ENCODE results near the gene USP32. TPM values are rescaled to one million over a fixed set of nuclear protein-coding genes. Genes with fewer than 3 reads are reported as not detected.

The USP32 gene
- total RNA-seq, 1 experiment from 2014 or later, result 103 TPM

DNA sequence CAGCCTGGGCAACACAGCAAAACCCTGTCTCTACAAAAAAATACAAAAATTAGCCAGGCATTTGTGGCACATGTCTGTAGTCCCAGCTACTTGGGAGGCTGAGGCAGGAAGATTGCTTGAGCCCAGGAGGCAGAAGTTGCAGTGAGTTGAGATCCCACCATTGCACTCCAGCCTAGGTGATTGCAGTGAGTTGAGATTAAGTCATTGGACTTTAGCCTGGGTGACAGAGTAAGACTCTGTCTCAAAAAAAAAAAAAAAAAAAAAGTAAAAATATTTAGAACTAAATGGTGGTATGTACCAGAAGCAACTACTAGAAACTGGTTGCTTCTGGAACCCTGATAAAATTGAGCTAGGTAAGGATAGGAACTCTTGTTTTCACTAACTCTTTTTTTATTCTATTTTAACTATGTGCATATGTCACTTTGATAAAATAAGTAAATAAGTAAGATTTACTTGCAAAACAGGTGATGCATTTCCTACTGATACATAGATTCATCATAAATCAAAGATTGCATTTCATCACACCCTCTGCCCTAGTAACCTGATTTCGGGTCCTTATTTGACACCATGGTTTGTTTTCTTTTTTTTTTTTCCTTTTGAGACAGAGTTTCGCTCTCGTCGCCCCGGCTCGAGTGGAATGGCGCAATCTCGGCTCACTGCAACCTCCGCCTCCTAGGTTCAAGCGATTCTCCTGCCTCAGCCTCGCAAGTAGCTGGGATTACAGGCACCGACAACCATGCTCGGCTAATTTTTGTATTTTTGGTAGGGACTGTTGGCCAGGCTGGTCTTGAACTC is 66.0 kb downstream of the USP32 start (continued):
- TF ChIP-seq NR2C2 (CRISPR knock-in tag; IDR thresholded peaks at IDR 0.05), result no peak
- no peak for TF ChIP-seq FOXK1 (CRISPR knock-in tag; IDR thresholded peaks at IDR 0.05)
- no peak for TF ChIP-seq TCF7 (CRISPR knock-in tag; IDR thresholded peaks at IDR 0.05; ENCODE audit: low read depth)
- TF ChIP-seq, protein P1, sequence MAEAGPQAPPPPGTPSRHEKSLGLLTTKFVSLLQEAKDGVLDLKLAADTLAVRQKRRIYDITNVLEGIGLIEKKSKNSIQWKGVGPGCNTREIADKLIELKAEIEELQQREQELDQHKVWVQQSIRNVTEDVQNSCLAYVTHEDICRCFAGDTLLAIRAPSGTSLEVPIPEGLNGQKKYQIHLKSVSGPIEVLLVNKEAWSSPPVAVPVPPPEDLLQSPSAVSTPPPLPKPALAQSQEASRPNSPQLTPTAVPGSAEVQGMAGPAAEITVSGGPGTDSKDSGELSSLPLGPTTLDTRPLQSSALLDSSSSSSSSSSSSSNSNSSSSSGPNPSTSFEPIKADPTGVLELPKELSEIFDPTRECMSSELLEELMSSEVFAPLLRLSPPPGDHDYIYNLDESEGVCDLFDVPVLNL (CRISPR knock-in tag; IDR thresholded peaks at IDR 0.05; ENCODE audit: borderline replicate concordance, low read depth), result no peak
- no peak for TF ChIP-seq MXD4 (CRISPR knock-in tag; IDR thresholded peaks at IDR 0.05; ENCODE audit: borderline replicate concordance)
- TF ChIP-seq, protein P2, sequence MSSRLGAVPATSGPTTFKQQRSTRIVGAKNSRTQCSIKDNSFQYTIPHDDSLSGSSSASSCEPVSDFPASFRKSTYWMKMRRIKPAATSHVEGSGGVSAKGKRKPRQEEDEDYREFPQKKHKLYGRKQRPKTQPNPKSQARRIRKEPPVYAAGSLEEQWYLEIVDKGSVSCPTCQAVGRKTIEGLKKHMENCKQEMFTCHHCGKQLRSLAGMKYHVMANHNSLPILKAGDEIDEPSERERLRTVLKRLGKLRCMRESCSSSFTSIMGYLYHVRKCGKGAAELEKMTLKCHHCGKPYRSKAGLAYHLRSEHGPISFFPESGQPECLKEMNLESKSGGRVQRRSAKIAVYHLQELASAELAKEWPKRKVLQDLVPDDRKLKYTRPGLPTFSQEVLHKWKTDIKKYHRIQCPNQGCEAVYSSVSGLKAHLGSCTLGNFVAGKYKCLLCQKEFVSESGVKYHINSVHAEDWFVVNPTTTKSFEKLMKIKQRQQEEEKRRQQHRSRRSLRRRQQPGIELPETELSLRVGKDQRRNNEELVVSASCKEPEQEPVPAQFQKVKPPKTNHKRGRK (CRISPR knock-in tag; IDR thresholded peaks at IDR 0.05; ENCODE audit: borderline replicate concordance), result no peak
- TF ChIP-seq, protein P3, sequence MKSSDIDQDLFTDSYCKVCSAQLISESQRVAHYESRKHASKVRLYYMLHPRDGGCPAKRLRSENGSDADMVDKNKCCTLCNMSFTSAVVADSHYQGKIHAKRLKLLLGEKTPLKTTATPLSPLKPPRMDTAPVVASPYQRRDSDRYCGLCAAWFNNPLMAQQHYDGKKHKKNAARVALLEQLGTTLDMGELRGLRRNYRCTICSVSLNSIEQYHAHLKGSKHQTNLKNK (CRISPR knock-in tag; IDR thresholded peaks at IDR 0.05), result no peak
- TF ChIP-seq, protein P4, sequence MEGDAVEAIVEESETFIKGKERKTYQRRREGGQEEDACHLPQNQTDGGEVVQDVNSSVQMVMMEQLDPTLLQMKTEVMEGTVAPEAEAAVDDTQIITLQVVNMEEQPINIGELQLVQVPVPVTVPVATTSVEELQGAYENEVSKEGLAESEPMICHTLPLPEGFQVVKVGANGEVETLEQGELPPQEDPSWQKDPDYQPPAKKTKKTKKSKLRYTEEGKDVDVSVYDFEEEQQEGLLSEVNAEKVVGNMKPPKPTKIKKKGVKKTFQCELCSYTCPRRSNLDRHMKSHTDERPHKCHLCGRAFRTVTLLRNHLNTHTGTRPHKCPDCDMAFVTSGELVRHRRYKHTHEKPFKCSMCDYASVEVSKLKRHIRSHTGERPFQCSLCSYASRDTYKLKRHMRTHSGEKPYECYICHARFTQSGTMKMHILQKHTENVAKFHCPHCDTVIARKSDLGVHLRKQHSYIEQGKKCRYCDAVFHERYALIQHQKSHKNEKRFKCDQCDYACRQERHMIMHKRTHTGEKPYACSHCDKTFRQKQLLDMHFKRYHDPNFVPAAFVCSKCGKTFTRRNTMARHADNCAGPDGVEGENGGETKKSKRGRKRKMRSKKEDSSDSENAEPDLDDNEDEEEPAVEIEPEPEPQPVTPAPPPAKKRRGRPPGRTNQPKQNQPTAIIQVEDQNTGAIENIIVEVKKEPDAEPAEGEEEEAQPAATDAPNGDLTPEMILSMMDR (IDR thresholded peaks at IDR 0.05), result no peak

DNA sequence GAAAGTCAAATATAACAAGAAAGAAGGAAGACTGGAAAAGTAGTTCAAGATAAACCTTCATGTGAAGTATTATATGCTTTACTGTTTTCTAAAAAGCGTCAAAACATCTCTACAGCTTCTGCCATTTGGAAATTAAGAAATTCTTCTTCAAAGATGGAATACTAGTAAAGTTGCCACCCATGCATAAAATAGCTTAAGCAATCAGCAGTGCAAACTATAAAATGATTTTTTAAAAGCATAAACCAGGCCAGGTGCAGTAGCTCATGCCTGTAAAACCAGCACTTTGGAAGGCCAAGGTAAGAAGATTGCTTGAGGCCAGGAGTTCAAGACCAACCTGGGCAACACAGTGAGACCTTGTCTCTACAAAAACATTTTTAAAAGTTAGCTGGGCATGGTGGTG is 68.2 kb downstream of the USP32 start:
- no peak overlapping the region for H3K27ac Mint-ChIP-seq
- ATAC-seq (no peak), DNase-seq (ENCODE audit: low spot score) (no peak)
- H3K36me3 Mint-ChIP-seq, result no peaks in the 10 kb centered on the region
- ChIA-PET POLR2A (no interaction called here), CTCF (no interaction called here)
- TF ChIP-seq, protein P5, sequence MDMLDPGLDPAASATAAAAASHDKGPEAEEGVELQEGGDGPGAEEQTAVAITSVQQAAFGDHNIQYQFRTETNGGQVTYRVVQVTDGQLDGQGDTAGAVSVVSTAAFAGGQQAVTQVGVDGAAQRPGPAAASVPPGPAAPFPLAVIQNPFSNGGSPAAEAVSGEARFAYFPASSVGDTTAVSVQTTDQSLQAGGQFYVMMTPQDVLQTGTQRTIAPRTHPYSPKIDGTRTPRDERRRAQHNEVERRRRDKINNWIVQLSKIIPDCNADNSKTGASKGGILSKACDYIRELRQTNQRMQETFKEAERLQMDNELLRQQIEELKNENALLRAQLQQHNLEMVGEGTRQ (CRISPR knock-in tag; IDR thresholded peaks at IDR 0.05), result no peak
- TF ChIP-seq, protein P1 (CRISPR knock-in tag; IDR thresholded peaks at IDR 0.05; ENCODE audit: borderline replicate concordance, low read depth), result no peak
- TF ChIP-seq JUN (CRISPR knock-in tag; IDR thresholded peaks at IDR 0.05), result no peak
- no peak for TF ChIP-seq NFATC4 (CRISPR knock-in tag; IDR thresholded peaks at IDR 0.05)
- TF ChIP-seq, protein P6, sequence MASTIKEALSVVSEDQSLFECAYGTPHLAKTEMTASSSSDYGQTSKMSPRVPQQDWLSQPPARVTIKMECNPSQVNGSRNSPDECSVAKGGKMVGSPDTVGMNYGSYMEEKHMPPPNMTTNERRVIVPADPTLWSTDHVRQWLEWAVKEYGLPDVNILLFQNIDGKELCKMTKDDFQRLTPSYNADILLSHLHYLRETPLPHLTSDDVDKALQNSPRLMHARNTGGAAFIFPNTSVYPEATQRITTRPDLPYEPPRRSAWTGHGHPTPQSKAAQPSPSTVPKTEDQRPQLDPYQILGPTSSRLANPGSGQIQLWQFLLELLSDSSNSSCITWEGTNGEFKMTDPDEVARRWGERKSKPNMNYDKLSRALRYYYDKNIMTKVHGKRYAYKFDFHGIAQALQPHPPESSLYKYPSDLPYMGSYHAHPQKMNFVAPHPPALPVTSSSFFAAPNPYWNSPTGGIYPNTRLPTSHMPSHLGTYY (CRISPR knock-in tag; IDR thresholded peaks at IDR 0.05), result no peak
- no peak for TF ChIP-seq ZNF317 (CRISPR knock-in tag; IDR thresholded peaks at IDR 0.05; ENCODE audit: borderline replicate concordance, low read depth)
- TF ChIP-seq, protein P7, sequence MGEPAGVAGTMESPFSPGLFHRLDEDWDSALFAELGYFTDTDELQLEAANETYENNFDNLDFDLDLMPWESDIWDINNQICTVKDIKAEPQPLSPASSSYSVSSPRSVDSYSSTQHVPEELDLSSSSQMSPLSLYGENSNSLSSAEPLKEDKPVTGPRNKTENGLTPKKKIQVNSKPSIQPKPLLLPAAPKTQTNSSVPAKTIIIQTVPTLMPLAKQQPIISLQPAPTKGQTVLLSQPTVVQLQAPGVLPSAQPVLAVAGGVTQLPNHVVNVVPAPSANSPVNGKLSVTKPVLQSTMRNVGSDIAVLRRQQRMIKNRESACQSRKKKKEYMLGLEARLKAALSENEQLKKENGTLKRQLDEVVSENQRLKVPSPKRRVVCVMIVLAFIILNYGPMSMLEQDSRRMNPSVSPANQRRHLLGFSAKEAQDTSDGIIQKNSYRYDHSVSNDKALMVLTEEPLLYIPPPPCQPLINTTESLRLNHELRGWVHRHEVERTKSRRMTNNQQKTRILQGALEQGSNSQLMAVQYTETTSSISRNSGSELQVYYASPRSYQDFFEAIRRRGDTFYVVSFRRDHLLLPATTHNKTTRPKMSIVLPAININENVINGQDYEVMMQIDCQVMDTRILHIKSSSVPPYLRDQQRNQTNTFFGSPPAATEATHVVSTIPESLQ (CRISPR knock-in tag; IDR thresholded peaks at IDR 0.05), result no peak
- TF ChIP-seq, protein P8, sequence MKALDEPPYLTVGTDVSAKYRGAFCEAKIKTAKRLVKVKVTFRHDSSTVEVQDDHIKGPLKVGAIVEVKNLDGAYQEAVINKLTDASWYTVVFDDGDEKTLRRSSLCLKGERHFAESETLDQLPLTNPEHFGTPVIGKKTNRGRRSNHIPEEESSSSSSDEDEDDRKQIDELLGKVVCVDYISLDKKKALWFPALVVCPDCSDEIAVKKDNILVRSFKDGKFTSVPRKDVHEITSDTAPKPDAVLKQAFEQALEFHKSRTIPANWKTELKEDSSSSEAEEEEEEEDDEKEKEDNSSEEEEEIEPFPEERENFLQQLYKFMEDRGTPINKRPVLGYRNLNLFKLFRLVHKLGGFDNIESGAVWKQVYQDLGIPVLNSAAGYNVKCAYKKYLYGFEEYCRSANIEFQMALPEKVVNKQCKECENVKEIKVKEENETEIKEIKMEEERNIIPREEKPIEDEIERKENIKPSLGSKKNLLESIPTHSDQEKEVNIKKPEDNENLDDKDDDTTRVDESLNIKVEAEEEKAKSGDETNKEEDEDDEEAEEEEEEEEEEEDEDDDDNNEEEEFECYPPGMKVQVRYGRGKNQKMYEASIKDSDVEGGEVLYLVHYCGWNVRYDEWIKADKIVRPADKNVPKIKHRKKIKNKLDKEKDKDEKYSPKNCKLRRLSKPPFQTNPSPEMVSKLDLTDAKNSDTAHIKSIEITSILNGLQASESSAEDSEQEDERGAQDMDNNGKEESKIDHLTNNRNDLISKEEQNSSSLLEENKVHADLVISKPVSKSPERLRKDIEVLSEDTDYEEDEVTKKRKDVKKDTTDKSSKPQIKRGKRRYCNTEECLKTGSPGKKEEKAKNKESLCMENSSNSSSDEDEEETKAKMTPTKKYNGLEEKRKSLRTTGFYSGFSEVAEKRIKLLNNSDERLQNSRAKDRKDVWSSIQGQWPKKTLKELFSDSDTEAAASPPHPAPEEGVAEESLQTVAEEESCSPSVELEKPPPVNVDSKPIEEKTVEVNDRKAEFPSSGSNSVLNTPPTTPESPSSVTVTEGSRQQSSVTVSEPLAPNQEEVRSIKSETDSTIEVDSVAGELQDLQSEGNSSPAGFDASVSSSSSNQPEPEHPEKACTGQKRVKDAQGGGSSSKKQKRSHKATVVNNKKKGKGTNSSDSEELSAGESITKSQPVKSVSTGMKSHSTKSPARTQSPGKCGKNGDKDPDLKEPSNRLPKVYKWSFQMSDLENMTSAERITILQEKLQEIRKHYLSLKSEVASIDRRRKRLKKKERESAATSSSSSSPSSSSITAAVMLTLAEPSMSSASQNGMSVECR (CRISPR knock-in tag; IDR thresholded peaks at IDR 0.05; ENCODE audit: borderline replicate concordance), result no peak
- TF ChIP-seq, protein P2 (CRISPR knock-in tag; IDR thresholded peaks at IDR 0.05; ENCODE audit: borderline replicate concordance), result no peak
- TF ChIP-seq NFYB (CRISPR knock-in tag; conservative IDR thresholded peaks at IDR 0.05; ENCODE audit: low read depth), result no peak
- no peaks in the 10 kb centered on the region for H3K27me3 Mint-ChIP-seq (ENCODE audit: low read depth)
- peaks cover 44% of the 10 kb centered on the region for H3K4me1 Mint-ChIP-seq
- no peaks in the 10 kb centered on the region for H3K9me3 Mint-ChIP-seq
- no peak overlapping the region for H3K4me3 Mint-ChIP-seq

Measured in WTC11 (cell line).